GM11168 (cell line): ENCODE measurements around the gene MAL.

ENCODE experiments used
- in situ Hi-C: fragments of 300-500 bp; cut with MboI; formaldehyde crosslinking; loops from one replicate; pipeline ENCODE4 v1.12.0; 2022; ENCODE audit warnings: low sequenced_read_pairs; ENCODE audit not compliant: unreplicated experiment

The MAL gene

GRCh38 chr2:95058989-95059641 lies 33.6 kb downstream of the MAL start:
- in situ Hi-C loops: no loop called here

GRCh38 chr2:95059656-95060370 lies 34.3 kb downstream of the MAL start:
- in situ Hi-C loops: no loop called here

GRCh38 chr2:95060446-95061118 lies 35.1 kb downstream of the MAL start:
- in situ Hi-C loops: no loop called here

DNA sequence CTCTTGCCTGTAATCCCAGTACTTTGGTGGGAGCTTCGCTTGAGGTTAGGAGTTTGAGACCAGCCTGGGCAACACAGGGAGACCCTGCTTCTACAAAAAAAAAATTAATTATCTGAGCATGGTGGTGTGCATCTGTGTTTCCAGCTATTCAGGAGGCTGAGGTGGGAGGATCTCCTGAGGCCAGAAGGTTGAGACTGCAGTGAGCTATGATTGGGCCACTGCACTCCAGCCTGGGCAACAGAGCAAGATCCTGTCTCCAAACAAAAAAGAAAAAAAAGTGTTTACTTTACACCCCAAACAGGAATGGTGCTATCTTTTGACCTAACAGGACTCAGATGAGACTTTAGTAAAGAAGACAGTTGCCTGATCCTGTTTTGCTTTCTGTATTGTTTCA lies 35.6 kb downstream of the MAL start:
- in situ Hi-C loops: no loop called here

DNA sequence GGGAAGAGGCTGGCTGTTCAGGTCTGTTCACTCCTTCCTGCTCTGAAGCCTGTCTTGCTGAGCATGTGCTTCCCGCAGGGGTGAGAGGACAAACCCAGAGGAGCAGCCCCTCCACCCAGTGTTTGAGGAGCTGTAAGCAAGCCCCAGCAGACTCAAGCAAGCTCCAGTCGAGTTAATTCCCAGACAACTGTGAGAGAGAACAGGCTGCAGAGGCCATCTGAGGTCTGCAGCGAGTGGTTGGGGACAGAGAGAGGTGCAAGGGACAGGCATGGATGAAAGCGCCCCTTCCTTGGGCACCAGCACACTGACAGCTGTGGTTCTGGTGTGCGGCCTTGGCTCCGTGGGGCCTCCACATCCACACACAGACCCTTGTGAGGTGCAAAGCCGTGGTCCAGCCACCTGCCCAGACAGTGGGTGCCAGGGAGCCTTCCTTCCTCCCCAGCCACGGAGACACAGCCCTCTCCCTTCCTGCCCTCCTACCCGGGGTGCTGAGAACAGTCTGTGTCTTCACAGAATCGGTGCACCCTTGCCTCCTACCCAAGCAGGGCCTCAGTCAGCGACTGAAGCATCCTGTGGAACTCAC lies 36.2 kb downstream of the MAL start:
- in situ Hi-C loops: no loop called here

DNA sequence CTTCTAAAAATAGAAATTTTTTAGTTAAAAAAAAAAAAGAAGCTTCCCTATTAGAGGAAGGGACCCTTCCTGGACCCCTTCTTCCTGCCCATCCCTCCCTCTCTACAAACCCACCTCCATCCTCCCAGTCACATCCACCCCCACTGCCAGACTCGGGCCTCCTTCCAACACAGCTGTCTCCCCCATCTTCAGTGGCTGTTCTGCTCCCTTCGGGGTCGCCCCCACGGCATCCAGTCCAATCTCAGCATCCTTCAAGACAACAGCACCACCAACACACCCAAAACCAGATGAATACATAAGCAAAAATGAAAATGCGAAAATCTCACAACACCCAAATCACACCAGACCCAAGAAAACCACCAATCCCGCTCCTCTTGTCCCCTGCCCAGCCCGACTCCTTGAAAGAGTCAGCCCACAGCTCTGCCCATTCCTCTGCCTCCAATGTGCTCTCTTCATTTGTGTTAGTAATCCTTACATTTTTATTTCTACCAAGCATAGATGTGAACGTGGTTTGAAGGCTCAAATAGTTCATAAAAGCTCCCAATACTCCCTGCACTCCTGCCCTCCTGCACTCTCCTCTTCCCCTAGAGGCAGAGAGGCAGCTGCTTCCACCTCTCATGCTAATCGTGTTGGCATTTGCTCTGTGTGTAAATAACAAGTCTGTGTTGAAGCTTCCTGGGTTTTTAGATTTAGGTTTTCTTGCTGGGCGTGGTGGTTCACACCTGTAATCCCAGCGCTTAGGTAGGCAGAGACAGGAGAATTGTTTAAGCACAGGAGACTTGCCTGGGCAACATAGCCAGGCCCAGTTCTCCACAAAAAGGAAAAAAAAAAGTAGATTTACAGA lies 37.0 kb downstream of the MAL start:
- in situ Hi-C loops: no loop called here

DNA sequence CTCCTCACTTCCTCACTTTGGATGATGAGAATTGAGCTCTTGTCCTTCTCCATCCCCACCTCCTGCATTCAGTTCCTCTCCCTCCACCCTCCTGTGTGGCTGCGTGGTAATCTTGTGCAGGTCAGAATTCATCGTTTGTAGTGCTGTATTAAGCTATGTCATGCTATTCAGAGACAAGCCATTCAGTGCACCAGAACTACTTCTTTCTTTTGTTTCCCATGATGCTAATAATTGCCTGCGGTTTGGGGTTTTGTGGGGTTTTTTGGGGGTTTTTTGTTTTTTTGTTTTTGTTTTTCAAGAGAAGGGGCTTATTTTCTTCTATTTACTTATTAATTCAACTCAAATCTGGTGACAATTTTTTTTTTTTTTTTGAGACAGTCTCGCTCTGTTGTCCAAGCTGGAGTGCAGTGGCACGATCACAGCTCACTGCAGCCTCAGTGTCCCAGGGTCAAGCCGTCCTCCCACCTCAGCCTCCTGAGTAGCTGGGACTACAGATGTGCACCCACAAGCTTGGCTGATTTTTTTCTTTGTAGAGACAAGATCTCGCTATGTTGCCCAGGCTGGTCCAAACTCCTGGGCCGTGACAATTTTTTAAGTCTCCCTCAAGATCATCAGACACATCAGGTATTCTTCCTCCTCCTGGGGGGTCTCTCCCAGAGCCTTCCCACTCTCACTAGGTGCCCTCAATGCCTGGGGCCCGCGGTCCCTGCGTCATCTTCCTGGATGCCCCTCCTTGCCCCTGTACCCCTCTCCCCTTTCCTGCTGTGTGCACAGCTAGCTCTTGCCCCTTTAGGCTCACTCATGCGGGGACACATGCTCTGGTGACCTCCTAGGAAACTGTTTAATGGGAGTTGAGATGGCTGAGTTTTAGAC lies 37.8 kb downstream of the MAL start:
- in situ Hi-C loops: no loop called here

DNA sequence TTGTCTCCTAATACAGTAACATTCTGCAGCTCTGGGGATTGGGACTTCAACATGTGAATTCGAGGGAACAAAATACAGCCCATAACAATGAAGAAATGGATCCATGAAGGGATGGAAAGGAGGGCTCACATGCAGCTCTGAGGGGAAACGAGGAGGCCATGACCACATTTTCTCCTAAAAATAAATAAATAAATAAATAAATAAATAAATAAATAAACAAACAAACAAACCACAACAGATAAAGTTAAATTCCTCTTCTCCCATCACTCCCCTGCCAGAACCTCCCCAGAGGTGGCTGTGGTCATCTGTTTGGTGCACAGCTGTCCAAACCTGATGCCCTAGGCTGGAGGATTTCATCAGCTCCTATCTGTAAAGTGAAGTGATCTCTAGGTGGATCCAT lies 42.7 kb downstream of the MAL start:
- in situ Hi-C loops: no loop called here

DNA sequence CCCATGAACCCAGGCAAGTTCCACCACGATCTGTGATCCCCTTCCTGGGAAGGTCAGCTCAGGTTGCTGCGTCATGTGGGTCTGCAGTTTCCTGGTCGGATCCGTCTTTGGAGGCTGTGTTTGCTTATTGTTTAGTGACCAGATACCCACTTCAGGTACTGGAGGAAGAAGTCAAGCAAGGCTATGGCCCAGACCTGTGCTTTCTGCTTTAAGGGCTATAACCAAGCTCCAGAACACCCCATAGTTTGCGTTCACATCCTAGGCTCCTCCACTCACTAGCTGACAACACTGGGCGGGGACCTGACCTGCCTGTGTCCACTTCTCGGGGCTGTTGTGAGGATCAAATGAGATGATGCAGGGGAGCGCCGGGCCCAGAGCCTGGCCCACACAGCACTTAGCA lies 44.0 kb downstream of the MAL start:
- in situ Hi-C loops: no loop called here

- in situ Hi-C loops: no loop called here
Measured at GRCh38 chr2:95071856-95072255, 46.3 kb downstream of the MAL start.

GRCh38 chr2:95072424-95072823 lies 46.9 kb downstream of the MAL start:
- in situ Hi-C loops: no loop called here

DNA sequence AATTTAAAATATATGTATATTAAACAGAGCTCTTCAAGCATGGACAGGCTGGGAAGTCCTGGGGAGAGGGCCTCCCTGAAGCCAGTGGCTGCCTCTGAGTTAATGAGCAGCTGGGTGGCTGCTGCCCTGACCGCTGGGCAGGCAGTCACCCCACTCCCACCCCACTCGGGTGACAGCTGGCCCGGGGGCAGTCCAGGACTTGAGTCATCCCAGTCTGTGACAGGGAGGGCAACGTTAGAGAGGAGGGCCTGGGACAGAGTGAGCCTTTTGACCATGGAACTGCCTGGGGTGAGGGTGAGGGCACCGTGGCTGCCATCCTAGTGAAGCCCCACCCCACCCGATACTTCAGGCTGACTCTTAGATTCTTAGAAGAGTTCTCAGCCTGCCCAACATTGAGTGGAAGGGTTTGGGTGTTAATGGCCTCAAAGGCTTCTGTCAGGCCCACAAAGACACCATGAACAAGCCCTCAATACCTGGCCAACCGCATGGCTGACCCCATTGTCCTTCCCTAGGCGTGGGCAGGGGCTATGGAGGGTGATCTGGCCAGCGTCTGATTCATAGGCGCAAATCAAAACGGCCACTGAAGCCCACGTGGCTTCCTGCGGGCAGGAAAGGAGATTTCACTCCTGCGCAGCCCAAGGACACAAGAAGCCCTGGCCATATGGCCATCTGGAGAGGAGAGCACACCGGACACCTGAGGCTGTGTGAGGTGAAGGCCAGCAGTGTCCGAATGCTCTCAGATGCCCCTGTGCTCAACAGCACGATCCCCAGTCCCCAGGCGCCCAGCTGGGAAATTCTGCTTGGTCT lies 48.6 kb downstream of the MAL start:
- in situ Hi-C loops: no loop called here

GRCh38 chr2:95074663-95075439 lies 49.3 kb downstream of the MAL start:
- in situ Hi-C loops: no loop called here

DNA sequence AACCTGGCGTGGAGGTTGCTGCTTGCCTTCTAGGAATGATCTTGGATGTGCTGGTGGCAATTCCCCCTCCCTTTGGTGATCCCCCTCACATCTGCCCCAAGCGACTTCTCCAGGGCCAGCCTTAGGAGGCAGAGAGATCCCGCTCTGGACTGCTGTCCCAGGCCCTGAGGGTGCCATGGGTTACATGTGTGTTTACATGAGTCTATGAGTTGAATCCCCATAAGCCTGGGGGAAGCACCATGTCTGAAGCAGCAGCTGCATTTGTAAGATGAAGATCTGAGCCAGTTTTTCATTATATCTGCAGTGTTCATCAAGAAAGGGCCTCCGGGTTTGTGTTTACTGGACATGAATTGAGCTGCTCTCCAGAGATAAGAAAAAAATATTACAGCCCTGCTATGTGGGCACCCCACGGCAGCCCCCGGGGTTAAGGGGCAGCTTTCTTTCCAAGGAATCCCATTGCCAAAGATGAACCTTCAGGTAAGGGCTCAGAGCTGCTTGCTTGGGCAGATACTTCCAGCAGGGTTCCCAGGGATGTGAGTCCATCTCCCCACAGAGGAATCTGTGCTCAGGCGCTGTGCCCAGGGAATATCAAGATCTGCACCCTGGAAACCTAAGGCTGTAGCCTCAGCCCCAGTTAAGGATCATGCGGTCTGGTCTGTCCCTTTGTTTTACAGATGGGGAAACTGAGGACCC lies 50.1 kb downstream of the MAL start:
- in situ Hi-C loops: no loop called here

DNA sequence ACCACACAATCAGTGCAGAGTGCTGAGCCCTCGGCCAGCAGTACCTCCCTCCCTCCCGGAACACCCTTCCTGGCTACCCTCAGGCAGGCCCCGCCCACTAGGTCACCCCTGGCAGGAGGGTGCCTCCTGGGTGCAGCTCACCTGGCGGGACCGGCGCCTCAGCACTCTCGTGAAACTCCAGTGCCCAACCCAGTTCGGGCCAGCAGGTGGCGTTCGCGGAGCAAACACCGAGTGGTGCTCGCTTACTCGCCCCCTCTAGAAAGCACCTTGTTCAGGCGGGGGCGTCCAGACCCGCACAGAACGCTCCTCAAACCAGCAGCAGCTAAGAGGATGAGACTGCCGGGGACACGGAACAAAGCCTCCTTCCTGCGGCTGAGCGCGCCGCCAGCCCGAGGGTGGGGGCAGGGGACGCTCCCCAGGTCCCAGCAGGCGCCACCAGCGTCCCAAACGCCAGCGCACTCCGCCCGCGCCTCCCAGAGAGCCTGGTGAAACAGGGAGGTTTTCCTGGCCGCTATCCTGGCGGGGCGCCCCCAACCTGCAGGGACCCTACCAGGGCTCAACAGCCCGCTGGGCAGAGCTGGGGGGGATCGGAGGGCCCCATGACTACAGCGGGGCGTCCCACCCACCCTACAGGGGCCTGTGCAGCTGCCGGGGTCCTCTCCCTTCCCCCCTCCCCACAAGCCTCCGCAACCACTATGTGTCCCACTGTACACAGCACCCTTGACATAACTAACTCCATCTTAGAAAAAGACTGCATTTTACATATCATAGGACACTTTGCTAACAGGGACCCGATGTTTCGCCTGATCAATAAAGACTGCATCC lies 51.4 kb downstream of the MAL start:
- in situ Hi-C loops: no loop called here

DNA sequence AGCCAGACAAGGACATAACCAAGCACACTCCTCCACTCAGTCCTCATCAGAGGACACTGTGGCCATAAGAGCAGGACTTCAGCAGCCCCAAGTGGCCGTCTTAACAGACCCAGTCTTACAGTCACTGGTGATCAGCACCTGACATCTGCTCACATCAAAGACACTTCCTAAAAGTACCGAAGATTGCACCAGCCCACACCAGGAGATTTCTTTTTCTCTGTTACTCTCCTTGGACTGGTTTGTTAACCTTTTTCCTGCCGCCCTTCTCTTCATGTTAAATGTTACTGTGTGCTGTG lies 52.0 kb downstream of the MAL start:
- in situ Hi-C loops: no loop called here
